ENCODE data around the gene FGD1.
"Not testable (repeated sequence)": the region's sequence is repeated elsewhere in the genome, so short reads cannot be mapped to it uniquely, and the experiment has no call there.

FGD1 gene

DNA sequence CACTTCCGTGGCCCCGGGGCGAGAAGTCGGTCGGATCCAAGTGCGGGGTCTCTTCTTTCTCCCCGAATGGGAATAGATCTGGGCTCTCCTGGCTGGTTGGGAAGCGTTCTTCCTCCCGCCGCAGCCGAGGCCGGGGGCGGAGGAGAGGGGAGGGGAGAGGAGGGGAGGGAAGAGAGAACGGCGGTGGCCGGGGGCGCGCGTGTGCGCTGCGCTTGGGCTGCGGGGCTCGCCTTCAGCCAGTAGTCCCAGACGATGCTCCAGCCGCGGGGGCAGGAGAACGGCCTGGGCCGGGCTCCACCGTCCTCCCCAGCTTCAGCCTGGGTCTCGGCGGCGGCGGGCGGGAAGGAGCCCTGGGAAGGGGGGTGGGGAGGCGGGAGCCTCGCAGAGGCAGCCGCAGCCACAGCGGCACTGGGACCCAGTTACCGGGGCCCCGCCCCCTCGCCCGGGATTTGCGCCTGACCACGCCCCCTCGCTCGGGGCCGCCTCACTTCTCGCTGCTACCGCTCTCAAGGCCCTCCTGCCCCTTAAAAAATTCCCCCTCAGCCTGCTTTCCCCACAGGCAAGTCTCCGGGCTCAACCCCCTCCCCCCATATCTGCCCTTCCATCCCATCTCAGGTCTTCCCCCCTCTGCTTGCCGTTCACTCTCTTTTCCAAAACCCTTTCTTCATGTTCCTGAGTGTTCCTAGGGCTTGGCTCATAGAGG lies at the start of gene FGD1:
Gene FGD1, minus strand, starts transcription at position 421 of the 703 bp plus-strand sequence. CDS start 802 bp downstream, outside the sequence.
- H3K4me3 ChIP-seq (ENCODE audit: insufficient read depth, low read length, poor library complexity, severe bottlenecking), result no peak within 1 kb of the TSS
- no peaks in the 10 kb centered on the region for H3K9me3 ChIP-seq (ENCODE audit: insufficient read depth, low read length)
- H3K4me2 ChIP-seq (ENCODE audit: low read depth, low read length, poor library complexity, severe bottlenecking), result no peak within 1 kb of the TSS
- no peak for TF ChIP-seq EZH2phosphoT487 (conservative IDR thresholded peaks at IDR 0.05; ENCODE audit: low read length)
- TF ChIP-seq, protein P1, sequence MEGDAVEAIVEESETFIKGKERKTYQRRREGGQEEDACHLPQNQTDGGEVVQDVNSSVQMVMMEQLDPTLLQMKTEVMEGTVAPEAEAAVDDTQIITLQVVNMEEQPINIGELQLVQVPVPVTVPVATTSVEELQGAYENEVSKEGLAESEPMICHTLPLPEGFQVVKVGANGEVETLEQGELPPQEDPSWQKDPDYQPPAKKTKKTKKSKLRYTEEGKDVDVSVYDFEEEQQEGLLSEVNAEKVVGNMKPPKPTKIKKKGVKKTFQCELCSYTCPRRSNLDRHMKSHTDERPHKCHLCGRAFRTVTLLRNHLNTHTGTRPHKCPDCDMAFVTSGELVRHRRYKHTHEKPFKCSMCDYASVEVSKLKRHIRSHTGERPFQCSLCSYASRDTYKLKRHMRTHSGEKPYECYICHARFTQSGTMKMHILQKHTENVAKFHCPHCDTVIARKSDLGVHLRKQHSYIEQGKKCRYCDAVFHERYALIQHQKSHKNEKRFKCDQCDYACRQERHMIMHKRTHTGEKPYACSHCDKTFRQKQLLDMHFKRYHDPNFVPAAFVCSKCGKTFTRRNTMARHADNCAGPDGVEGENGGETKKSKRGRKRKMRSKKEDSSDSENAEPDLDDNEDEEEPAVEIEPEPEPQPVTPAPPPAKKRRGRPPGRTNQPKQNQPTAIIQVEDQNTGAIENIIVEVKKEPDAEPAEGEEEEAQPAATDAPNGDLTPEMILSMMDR (IDR thresholded peaks at IDR 0.05; ENCODE audit: insufficient read depth, low read length, poor library complexity, severe bottlenecking), result no peak
- H3K9me2 ChIP-seq (replicated peaks; ENCODE audit: insufficient read depth, low read length), result no peaks in the 10 kb centered on the region
- no peak within 1 kb of the TSS for H3K9ac ChIP-seq (ENCODE audit: low read length)
- H2AFZ ChIP-seq (ENCODE audit: low read depth, low read length, severe bottlenecking), result no peak within 1 kb of the TSS
- no peak within 1 kb of the TSS for H3K27ac ChIP-seq (ENCODE audit: low read depth, low read length)
- H3F3A ChIP-seq (ENCODE audit: insufficient read depth), result no peaks in the 10 kb centered on the region
- H4K20me1 ChIP-seq (ENCODE audit: low read depth, low read length), result no peaks in the 10 kb centered on the region
- no peaks in the 10 kb centered on the region for H3K27me3 ChIP-seq (ENCODE audit: low read length)
- H3K79me2 ChIP-seq (ENCODE audit: insufficient read depth, low read length), result no peaks in the 10 kb centered on the region
- H3K36me3 ChIP-seq (ENCODE audit: low read length), result no peaks in the 10 kb centered on the region

DNA sequence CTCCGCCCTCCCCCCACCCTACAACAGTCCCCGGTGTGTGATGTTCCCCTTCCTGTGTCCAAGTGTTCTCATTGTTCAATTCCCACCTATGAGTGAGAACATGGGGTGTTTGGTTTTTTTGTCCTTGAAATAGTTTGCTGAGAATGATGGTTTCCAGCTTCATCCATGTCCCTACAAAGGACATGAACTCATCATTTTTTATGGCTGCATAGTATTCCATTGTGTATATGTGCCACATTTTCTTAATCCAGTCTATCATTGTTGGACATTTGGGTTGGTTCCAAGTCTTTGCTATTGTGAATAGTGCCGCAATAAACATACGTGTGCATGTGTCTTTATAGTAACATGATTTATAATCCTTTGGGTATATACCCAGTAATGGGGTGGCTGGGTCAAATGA lies 46.2 kb upstream of the FGD1 start:
- H3K4me3 ChIP-seq (ENCODE audit: insufficient read depth, low read length, poor library complexity, severe bottlenecking); H3K9ac ChIP-seq (ENCODE audit: low read length); H3K36me3 ChIP-seq (ENCODE audit: low read length); H3K79me2 ChIP-seq (ENCODE audit: insufficient read depth, low read length); H4K20me1 ChIP-seq (ENCODE audit: low read depth, low read length); H3K9me2 ChIP-seq (replicated peaks; ENCODE audit: insufficient read depth, low read length); H3F3A ChIP-seq (ENCODE audit: insufficient read depth); H3K27me3 ChIP-seq (ENCODE audit: low read length); H2AFZ ChIP-seq (ENCODE audit: low read depth, low read length, severe bottlenecking); H3K4me2 ChIP-seq (ENCODE audit: low read depth, low read length, poor library complexity, severe bottlenecking); H3K27ac ChIP-seq (ENCODE audit: low read depth, low read length); H3K9me3 ChIP-seq (ENCODE audit: insufficient read depth, low read length): not testable (repeated sequence)

DNA sequence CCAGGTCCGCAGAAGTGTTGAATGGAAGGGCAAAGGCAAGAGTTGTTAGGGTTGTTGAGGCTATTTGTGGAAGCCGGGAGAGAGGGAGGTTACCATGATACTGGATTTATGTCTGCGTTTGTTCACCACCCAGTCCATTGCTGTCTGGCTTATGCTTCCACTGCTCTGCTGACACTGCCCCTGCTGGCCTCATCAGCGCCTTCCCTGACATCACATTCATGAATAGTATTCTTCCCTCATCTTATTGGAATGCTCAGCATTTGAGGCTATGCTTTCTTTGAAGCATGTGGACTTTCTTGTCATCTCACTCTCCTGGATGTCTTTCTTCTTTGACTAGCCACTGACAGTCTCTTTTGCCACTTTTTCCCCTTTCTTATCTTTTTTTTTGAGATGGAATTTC lies 44.3 kb upstream of the FGD1 start:
- Histone ChIP-seq H3K4me2 (ENCODE audit: low read depth, low read length, poor library complexity, severe bottlenecking) (no peak overlapping the region), H3K79me2 (ENCODE audit: insufficient read depth, low read length) (peaks cover 7% of the 10 kb centered on the region; the same call in 1 of the 2 replicates), H3F3A (ENCODE audit: insufficient read depth) (no peaks in the 10 kb centered on the region), H4K20me1 (ENCODE audit: low read depth, low read length) (no peaks in the 10 kb centered on the region), H3K4me3 (ENCODE audit: insufficient read depth, low read length, poor library complexity, severe bottlenecking) (no peak overlapping the region), H3K9me2 (replicated peaks; ENCODE audit: insufficient read depth, low read length) (no peaks in the 10 kb centered on the region), H3K27ac (ENCODE audit: low read depth, low read length) (no peak overlapping the region), H3K9me3 (ENCODE audit: insufficient read depth, low read length) (no peaks in the 10 kb centered on the region), H3K36me3 (ENCODE audit: low read length) (no peaks in the 10 kb centered on the region), H3K27me3 (ENCODE audit: low read length) (no peaks in the 10 kb centered on the region), H2AFZ (ENCODE audit: low read depth, low read length, severe bottlenecking) (no peak overlapping the region), H3K9ac (ENCODE audit: low read length) (no peak overlapping the region)
- TF ChIP-seq, protein P1 (IDR thresholded peaks at IDR 0.05; ENCODE audit: insufficient read depth, low read length, poor library complexity, severe bottlenecking), result no peak
- TF ChIP-seq EZH2phosphoT487 (conservative IDR thresholded peaks at IDR 0.05; ENCODE audit: low read length), result no peak

DNA sequence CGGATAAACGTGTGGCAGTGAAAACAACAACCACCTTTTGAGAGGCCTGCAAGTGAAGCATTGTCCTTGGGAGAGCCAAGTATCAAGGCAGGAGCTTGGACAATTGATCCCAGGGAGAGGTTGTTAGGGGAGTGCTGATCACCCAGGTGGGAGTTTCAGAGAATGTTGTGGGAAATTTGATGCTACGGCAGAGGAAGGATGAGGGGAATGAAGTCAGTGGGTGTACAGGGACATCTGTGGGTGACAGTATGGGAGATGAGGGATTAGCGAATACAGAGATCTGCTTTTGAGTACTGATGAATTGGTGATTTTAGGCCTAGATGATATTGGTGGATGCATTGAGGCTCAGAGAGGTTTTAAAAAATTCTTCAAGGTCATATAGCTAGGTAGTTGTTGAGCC lies 38.2 kb upstream of the FGD1 start:
- TF ChIP-seq, protein P1 (IDR thresholded peaks at IDR 0.05; ENCODE audit: insufficient read depth, low read length, poor library complexity, severe bottlenecking), result no peak
- no peak for TF ChIP-seq EZH2phosphoT487 (conservative IDR thresholded peaks at IDR 0.05; ENCODE audit: low read length)
- no peaks in the 10 kb centered on the region for H3F3A ChIP-seq (ENCODE audit: insufficient read depth)
- no peaks in the 10 kb centered on the region for H3K9me3 ChIP-seq (ENCODE audit: insufficient read depth, low read length)
- H3K27me3 ChIP-seq (ENCODE audit: low read length), result no peaks in the 10 kb centered on the region
- H3K9ac ChIP-seq (ENCODE audit: low read length), result no peak overlapping the region
- no peaks in the 10 kb centered on the region for H3K36me3 ChIP-seq (ENCODE audit: low read length)
- H3K27ac ChIP-seq (ENCODE audit: low read depth, low read length), result no peak overlapping the region
- no peaks in the 10 kb centered on the region for H4K20me1 ChIP-seq (ENCODE audit: low read depth, low read length)
- no peak overlapping the region for H2AFZ ChIP-seq (ENCODE audit: low read depth, low read length, severe bottlenecking)
- H3K4me2 ChIP-seq (ENCODE audit: low read depth, low read length, poor library complexity, severe bottlenecking), result no peak overlapping the region
- no peak overlapping the region for H3K4me3 ChIP-seq (ENCODE audit: insufficient read depth, low read length, poor library complexity, severe bottlenecking)
- no peaks in the 10 kb centered on the region for H3K9me2 ChIP-seq (replicated peaks; ENCODE audit: insufficient read depth, low read length)
- peaks cover 55% of the 10 kb centered on the region for H3K79me2 ChIP-seq (ENCODE audit: insufficient read depth, low read length)
